DMS53 treated with DMSO at 0.1 percent for 48 hours (cell line): ENCODE data around the gene ASTN2.

ENCODE experiments used
- DNase-seq: peaks from one replicate; lab custom pipeline; 2025; ENCODE audit not compliant: unreplicated experiment; lab: John Stamatoyannopoulos, UW

Gene ASTN2

DNA sequence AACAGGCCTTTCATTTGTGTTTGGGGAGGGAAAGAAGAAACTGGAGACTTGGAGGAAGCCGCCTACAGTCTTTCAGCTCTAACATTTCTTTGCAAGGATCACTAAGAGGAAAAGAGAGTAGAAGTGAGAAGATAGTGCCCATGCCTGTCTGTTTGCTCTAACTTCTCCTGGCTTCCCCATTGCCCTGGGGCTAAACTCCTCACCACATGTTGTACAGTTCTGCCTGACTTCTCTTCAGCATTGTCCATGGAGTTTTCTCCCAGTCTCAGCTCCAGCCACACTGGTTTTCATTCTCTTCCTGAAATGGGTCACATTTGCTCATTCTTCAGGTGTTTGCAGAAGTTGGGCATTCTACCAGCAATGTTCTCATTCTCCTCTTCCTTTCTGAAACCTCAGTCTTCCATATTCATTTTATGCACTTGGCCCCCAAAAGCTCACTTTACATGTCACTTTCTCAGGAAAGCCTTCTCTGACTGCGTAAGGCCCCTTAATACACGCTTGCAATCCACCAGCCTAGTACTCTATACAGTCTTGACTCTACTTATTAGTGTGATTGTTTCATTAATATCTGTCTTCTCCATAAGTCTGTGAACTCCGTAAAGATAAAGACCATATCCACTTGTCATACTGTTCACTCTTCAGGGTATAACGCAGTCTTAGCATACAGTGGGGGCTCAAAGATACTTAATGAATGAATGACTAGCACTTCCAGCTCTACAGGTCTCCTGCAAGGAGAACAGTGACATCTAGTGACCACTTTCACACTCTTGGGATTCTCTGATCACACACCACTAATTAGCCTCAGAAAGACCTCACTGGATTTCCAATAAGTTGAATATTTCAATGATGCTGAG lies 768.0 kb downstream of the ASTN2 start:
- peak; percentile 23 for DNase-seq

DNA sequence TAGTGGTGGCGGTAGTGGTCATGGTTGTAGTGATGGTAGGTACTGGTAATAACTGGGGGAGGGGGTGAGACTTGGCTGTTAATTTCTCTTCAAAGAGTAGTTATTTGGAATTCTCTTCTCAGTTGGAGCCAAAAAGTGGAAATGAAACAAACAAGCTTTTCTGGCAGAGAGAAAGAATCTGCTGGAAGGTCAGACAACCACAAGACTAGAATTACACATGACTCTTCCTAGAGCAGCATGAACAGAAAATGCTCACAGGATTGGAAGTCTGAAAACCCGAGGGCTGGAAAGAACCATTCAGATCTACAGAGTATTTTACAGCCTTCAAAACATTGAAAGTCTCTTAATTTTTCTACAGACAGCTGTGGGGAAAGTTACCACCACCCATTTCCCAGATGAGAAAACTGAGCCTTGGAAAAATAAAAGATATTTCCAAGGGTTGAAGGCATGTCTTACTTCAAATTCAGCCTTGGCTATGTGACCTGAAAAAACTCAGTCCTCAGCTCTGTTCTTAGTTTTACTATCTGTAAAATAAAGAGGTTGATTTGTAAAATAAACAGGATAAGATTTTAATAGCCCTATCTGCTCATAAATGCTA lies 770.7 kb downstream of the ASTN2 start:
- no peak for DNase-seq

DNA sequence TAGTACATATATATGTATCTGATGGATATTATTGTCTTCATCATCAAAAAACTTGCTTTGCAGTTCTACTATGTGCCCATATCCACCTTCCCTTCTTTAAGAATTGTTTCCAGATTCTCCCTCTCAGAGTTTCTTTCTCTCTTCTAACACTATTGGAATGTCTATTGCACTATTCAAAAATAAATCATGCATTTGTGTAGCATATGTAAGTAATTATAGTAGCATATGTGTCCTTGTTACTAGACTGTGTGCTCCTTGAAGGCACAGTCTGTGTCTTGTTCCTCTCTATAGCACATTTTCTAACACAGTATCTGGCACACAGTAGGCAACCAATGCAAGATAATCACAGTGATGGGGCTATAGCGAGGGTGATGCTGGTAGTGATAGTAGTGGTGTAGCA lies 771.2 kb downstream of the ASTN2 start:
- DNase-seq: no peak

DNA sequence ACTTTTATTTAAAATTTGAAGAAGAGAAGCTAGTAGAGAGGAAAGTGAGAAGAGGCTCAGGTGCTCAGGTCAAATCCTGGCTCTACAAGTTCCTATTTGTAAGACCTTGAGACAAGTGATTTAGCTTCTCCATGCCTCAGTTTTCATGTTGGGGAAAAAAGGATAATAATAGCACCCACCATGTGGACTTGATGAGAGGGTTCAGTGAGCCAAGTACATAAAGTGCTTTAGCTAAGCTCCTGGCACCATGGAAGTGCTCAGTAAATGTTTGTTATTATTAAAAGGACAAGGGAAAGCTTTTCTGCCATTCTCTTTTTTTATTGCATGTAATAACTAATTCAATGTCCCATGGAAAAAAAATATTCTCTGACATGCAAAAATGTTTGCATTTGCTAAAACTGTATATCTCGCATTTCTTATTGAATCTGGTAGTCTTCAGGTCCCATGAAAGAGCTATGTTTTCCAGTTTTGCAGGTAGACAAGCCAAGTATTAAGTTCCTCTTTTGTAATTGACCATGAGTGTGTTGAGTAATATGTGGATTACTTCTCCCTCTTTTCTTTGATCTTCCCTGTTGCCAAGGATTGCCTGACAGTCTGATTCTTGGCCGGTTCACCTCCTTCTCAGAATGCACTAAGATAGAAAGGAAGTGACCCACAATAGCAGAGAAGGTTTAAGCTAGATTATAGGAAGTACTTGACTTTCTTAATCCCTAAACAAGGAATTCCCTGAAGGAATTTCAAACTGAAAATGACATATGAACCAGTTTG lies 773.4 kb downstream of the ASTN2 start:
- DNase-seq: peak; percentile 0

DNA sequence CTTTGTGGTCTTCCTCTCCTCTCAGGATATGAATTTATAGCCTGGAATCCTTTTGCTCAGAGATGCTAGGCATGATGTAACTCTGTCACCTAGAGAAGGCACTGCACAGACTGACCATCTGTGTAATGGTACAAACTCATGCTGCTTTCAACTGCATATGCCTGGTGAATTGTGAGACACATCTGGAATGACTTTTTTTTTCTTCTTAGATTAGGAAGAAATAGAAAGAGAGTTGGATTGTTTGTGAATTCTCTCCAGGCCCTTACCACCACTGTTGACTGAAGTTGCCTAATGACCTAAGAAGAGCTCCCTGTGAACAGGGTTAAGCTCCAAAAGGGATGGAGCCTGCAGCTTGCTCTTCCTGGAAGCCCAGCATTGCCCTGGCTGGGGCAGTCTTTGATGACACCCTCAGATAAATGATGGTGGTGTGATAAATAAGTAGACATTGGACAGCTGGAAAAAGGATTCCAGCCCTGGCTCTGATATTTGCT lies 775.6 kb downstream of the ASTN2 start:
- DNase-seq: no peak

DNA sequence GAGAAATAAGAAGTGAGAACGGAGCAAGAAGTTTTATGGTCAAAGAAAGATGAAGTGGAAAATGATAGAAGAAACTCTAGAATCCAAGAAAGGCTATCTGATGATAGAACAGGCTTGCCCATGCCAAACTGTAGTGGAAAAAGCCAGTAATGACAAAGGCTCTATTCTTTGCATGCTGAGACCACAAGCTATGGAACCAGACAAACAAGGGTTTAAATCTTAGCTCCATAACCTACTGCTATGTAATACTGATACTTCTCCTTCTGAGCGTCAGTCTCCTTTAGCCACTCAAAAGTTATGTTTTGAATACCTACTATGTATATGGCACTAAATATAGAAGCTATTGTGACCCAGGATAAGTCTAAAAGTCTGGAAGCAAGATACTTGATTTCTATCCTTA lies 778.9 kb downstream of the ASTN2 start:
- no peak for DNase-seq

DNA sequence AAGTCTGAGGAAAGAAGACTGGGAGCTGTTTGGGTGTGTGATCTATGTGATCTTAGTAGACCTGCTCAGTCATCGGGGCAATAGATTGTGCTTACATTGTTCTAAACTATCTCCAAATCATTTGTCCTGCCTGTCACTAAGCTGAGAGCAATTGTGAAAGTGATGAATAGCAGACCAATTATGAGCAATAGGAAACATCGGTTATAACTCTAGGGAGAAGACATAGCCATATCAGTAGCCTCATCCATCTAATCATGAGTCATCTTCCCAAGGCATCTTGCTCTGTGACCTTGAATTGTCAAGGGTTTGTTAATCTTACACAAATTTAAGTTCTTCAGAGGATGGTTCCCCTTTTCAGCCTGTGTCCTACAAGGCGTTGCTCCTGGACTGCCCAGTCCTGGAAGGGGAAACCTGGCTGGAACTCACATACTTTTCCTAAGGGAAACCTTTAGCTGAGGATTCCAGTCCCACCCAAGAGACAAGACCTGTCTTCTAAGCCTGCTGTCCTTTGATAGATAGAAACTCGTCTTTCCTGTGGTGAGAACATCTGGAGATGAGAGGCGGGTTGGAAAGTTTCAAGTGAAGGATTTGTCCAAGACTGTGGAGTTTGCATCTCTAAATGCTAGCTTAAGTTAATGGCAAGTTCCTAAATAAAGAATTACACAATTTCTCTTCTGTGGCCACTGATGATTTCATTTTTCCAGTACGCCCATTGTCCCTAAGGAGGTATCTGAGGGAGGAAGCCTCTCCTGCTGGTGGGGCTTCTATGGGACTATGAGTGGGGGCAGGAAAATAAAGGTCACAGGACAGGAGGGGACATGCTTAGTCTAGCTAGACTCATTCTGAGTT lies 781.6 kb downstream of the ASTN2 start:
- no peak for DNase-seq

DNA sequence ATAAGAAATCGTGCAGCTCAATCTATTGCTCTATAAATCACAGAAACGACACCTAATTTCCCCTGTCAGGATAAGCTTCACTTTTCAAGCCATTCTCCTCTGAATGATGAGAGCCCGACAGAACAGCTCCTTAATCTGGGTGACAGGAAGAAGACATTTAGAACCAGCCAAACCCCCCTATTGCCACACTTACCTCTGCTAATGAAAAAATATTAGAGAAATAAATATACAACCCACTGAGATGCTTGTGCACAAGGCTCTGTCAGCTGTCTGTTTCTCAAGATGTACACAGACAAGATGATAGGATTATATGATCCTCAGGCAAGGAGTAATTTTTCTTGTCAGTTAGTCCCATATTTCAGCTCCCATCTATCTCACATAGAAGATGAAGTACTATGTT lies 785.2 kb downstream of the ASTN2 start:
- no peak for DNase-seq

DNA sequence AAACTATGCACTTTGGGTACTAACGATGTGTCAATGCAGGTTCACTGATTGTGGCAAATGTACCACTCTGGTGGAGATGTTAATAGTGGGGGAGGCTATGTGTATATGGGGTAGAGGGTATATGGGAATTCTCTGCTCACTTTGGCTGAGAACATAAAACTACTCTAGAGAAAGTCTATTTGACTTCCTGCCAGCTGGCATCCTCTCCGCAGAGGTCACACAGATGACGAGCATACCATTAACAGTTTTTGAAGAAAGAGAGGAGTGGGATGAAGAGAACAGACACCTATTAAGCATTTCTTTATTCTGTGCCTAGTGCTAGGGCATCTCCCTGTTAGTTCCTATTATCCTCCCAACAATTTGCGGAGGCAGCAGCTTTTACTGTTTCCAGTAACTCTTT lies 786.1 kb downstream of the ASTN2 start:
- no peak for DNase-seq

DNA sequence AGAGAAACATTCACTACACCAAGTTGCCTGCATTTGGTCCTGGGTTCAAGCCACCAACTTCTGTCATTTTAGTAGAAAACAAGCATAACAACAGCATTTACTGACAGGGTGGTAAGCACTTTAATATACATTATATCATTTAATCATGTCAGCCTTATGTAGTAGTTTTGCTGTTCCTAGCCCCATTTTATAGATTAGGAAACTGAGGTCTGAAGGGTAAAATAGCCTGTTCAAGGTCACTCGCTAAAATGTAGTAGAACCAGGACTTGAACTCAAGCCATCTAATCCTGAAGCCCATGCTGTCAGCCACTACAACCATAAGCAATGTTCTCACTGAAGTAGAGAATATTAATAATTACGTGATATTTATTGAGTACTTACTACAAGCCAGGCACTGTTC lies 787.4 kb downstream of the ASTN2 start:
- DNase-seq: no peak

DNA sequence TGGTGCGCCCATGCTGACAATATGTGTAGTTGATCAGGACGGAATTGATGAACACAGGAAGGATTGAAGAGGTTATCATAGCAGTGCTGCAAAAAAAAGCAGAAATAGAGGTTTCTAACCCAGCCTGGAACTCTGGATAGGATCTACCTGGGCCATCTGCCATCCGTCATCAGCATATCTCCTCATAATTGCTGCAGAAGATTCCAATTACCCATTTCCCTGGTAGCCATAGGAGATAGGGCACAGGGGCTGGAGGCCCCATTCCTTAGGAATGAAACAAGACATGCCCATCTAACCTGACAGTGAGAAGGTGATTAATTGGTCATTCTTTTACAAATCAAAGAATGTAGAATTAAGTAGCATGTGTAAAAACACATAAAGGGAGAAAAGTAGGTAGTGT lies 788.1 kb downstream of the ASTN2 start:
- DNase-seq: no peak

DNA sequence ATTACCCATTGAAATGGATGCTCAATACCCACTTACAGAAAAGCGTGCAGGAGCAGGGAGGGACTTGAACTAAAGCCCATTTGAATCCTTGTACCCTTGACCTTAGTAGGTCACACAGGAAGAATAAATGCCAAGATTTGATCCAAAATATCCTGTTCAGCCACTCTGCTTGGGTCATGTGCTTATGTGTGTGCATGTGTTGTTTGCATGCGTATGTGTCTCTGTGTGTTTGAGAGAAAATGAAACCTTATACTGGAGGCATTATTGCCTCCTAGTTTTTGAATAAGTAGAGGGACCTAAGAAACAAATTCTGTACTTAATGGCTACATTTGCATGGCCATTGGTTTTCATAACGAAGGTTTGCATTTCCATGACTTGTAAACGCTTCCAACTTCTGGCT lies 791.1 kb downstream of the ASTN2 start:
- no peak for DNase-seq

DNA sequence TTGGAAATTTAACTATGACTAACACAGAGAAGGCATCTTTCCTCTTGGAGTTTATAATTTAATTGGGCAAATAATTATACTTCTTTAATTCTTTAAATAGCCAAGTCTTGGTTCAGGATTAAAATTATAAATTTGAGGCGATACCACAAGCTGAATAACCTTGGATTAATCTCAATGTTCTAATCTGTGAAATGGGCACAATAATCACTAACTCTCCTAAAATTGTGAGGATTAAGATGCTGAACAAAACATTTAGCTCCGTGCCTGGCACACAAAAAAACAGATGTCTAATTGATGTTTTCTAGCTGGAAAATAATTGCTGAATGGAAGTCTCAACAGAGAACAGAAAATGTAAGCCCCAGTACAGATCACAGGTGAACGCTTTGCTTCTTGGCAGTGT lies 797.5 kb downstream of the ASTN2 start:
- DNase-seq: no peak

DNA sequence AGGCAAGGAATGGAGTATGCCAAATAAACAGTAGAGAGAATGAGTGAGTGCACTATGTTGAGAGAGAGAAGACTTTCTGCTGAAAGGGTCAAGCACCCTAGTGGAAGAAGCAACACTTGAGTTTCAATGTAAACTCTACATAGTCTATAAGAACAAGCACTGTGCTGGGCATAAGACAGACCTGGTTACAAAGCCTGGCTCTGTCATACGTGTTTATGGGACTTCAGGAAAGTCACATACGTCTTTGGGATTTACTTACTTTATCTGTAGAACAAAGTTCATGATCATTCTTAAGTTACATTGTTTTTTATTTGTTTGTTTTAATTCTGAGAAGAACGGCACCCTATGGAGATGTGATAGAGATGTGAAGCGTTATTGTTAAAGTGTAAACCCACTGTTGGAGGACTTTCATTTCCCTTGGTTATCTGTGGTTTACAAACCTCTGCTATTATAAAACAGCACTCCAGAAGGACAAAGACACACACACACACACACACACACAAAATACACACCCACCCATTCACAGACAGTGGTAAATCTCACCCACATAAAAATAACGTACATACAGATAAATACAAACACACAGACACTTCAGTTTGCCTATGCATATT lies 798.4 kb downstream of the ASTN2 start:
- DNase-seq: no peak

DNA sequence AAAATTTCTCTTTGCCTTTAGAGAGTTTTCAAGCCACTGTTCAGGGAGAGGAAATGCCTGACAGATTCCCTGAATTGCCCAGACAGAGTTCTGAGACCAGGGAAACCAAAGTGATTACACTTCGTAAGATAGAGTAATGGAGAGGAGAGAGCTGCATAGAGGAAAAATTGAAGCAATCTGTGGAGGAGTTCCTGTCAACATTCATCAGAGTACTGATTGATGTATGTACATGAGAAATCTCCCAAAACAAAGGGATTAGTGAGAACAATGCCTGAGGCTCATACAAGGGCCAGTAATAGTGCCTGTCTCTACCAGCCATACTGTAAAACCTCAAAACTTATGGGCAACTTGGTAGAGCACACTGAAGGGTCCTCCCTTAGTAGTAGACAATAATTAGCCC lies 806.8 kb downstream of the ASTN2 start:
- DNase-seq: no peak

DNA sequence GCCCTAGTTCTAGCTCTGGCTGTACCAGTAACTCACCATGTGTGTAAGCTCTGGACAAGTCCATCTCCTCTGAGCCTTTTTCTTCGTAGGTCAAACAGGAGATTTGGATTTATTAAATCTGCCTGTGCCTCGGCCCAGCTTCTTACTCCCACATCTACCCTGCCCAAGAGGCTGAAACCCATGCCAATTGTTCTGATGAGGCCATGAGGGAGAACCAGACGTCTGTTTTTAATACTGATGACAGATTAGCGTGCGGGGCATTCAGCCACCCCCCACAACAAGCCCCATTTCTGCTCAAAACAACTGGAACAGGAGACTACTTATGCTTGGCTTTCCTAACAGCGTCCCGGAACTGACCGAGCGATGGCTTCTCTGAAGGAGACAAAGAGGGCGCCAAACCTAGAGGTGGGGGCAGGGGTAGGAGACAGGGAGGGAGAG lies 808.9 kb downstream of the ASTN2 start:
- no peak for DNase-seq

DNA sequence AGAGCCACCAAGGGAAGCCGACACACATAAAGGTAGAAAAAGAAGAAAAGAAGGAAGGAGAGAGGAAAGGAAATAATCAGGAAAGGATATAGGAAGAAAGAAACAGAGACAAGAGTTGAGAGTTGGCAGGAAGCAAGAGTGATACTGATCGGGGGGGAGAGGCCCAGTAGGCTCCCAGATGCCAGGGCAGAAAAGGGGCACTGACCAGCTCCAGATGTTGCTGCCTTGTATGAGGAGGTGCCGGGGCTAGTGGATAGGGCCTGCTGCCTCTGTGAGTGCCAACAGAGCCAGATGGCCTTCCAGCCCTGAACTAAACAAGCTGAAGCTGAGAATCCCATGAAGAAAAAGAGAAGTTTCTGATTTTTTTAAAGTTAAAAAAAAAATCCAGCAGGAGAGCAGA lies 809.8 kb downstream of the ASTN2 start:
- DNase-seq: no peak

DNA sequence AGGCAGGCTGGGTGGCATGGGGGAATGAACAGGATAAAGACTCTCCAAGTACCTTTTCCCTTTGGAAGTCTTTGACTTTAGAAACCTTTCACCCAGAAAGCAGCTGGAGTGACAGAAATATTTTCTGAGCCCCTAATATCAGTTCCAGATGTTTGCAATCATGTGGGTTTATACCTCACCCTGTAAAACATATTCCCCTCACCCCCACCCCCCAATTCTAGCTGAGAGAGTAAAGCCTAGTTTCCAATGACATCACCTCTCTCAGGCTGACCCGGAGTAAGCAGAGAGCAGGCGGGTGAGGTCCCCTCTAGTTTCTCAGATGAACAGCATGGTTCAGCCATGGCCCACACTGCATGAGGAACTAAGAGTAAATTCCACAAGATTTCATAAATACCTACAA lies 810.6 kb downstream of the ASTN2 start:
- no peak for DNase-seq

DNA sequence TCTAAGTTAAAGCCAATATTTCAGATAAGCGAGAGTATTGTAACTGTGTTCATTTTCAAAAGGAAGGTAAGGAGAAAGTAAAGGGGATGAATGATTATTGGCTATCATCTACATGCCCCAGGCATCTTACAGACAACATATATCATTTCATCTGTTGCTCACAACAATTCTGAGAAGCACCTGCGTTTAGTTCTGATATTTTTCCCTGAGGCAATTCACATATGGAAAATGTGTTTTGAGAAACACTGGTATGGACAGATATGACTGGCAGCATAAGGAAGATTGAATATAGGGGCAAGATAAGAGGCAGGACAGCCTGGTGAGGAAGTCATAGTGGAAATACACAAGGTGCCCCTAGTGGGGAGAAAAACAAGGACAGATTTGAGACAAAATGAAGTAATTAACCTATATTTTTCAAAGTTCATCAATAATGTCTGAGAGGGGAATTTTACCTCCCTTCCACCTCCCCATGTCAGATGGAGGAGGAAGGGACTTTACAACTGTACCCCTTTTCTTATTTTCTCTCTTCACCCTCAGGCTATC lies 815.4 kb downstream of the ASTN2 start:
- DNase-seq: no peak

DNA sequence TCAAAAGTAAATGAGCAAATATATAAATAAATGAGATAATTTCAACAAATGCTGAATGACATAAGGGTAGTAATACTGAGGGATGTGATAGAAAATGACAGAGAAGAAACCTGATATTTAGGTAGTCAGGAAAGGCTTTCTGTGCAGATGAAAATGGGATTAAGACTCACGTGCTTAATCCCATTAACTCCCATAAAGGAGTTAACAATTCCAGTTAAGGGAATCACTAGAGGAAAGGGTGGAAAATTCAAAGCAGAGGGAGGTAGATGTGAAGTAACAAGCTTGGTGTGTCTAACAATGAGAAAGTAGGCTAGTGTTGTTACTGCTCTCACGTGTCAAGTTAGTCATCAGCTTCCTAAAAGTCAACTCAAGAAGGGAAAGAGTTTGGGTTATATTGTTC lies 818.2 kb downstream of the ASTN2 start:
- no peak for DNase-seq
